ENCODE data around the gene COA3. TPM values are rescaled to one million over a fixed set of nuclear protein-coding genes. Genes with fewer than 3 reads are reported as not detected.
A peak's percentile ranks its signal among the peaks of the same experiment; 100 is the strongest.

Gene COA3
- total and polyA plus RNA-seq, 7 donors: 73.4 to 382 (median 100) TPM

DNA sequence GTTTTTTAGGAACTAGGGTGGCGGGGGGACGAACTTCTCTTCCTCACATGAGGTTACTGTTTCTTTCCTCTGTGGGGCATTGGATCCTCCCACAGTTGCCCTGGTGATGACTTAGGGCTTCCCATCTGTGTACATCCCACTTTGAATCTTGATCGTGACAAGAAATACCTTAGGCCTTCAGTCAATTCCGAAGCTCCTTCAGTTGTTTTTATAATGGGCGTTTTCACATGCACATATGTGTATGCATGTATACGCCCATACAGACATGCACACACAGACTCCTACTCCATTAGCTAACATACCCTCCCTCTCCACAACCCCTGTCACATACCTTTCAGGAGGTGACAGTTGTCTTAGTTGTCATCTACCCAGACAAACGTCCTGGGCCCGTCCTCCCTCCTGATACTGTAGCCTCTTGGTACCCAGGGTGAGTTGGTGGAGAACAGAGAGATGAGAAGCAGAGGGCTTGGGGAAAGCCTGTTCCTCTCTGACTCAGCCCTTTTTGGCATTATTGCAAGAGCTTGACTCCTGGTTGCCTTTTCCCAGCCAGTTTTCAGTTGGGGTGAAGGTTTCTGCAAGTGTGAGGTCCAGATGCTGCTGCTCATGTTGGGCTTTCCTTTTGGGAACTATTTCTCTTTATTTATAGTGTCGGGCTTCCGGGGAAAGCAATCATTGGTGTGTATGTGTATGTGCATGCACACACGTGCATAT lies 43.6 kb upstream of the COA3 start:
- whole genome bisulfite sequencing, 2 donors: 82 to 83% methylated on average over 11 of the region's 11 CpGs
- Histone ChIP-seq H3K4me3 (no peak overlapping the region), H3K36me3 (peaks cover 30 to 87% (median 59%) of the 10 kb centered on the region in 4 donors), H3K9me3 (no peaks in the 10 kb centered on the region), H3K27ac (no peak overlapping the region), H3K27me3 (no peaks in the 10 kb centered on the region), H3K4me1 (peaks cover 0 to 4% (median 0%) of the 10 kb centered on the region in 4 donors)
- intact Hi-C loops (cut with DNase I): loop anchor here (5.0 kb wide), 1 partner anchor 155 kb away; the partner anchor contains the start of gene RPL27
- no peak for DNase-seq
- no peak for TF ChIP-seq POLR2AphosphoS5 (IDR thresholded peaks at IDR 0.05)
- no peak for TF ChIP-seq CTCF (IDR thresholded peaks at IDR 0.05)
- TF ChIP-seq EP300 (IDR thresholded peaks at IDR 0.05): no peak
- TF ChIP-seq POLR2A (IDR thresholded peaks at IDR 0.05): no peak

DNA sequence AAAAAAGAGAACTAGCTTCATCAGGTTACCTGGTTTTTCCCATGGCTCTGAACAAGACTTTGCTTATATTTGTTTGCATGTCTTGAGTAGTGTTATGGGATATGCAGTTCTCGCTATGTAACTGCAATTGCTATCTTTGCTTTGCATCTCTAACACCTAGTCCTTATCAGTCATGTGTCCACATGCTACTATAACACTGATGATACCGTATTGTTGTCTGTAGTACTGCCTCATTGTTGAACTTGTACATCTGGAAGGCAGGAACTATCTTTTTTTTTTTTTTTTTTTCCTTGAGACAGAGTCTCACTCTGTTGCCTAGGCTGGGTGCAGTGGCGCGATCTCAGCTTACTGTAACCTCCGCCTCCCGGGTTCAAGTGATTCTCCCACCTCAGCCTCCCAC lies 37.2 kb upstream of the COA3 start:
- Histone ChIP-seq H3K9me3 (no peaks in the 10 kb centered on the region), H3K27me3 (no peaks in the 10 kb centered on the region), H3K4me1 (peaks cover 0 to 26% (median 16%) of the 10 kb centered on the region in 4 donors), H3K4me3 (no peak overlapping the region), H3K36me3 (peaks cover 31 to 60% (median 44%) of the 10 kb centered on the region in 4 donors), H3K27ac (no peak overlapping the region)
- 95 to 98% methylated on average over 6 of the region's 6 CpGs for WGBS, 2 donors
- DNase-seq: no peak
- TF ChIP-seq EP300 (IDR thresholded peaks at IDR 0.05) (no peak), POLR2AphosphoS5 (IDR thresholded peaks at IDR 0.05) (no peak), CTCF (IDR thresholded peaks at IDR 0.05) (no peak)
- intact Hi-C loops (cut with DNase I): no loop called here

DNA sequence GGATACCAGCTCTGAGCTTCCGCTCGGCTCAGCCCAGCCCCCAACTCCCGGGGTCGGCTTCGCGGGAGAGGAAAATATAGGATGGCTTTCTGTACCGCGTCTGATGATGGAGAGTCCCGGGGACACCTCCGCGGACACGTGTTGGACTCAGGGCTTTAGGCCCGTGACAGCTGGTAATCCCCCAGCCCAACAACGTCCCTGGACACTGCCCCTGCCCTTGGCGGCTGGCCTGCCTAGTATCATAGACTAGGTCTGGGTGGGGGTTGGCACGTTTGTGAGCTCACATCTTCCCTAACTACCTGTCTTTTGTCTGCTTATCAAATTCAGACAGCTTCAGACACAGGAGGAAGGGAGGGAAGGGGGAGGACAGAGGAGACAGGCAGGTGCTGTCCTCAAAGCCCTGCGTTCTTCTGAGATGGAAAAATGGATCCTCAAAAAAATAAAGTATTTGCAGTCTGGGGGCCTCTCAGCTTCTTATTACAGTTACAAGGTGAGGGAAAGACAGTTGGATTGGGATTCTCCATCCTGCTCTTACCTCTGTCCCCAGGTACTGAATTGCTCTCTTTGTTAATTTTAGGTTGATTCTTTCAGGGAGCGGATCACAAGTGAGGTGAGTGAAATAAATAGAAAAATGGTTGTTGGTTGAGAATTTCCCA lies 35.4 kb upstream of the COA3 start:
- H3K4me1 ChIP-seq: peaks cover 0 to 26% (median 16%) of the 10 kb centered on the region in 4 donors
- H3K9me3 ChIP-seq: no peaks in the 10 kb centered on the region
- intact Hi-C loops (cut with DNase I): no loop called here
- H3K4me3 ChIP-seq: peak overlapping the region; percentile 67 to 88 (median 84)
- H3K36me3 ChIP-seq: peaks cover 27 to 42% (median 29%) of the 10 kb centered on the region in 4 donors
- TF ChIP-seq CTCF (IDR thresholded peaks at IDR 0.05): no peak
- TF ChIP-seq EP300 (IDR thresholded peaks at IDR 0.05): no peak
- TF ChIP-seq POLR2A (IDR thresholded peaks at IDR 0.05): no peak
- no peak for TF ChIP-seq POLR2AphosphoS5 (IDR thresholded peaks at IDR 0.05)
- no peak for DNase-seq
- peak overlapping the region; percentile 83 to 94 (median 86) for H3K27ac ChIP-seq
- no peaks in the 10 kb centered on the region for H3K27me3 ChIP-seq
- 6% methylated on average over 18 of the region's 18 CpGs for WGBS, 2 donors

DNA sequence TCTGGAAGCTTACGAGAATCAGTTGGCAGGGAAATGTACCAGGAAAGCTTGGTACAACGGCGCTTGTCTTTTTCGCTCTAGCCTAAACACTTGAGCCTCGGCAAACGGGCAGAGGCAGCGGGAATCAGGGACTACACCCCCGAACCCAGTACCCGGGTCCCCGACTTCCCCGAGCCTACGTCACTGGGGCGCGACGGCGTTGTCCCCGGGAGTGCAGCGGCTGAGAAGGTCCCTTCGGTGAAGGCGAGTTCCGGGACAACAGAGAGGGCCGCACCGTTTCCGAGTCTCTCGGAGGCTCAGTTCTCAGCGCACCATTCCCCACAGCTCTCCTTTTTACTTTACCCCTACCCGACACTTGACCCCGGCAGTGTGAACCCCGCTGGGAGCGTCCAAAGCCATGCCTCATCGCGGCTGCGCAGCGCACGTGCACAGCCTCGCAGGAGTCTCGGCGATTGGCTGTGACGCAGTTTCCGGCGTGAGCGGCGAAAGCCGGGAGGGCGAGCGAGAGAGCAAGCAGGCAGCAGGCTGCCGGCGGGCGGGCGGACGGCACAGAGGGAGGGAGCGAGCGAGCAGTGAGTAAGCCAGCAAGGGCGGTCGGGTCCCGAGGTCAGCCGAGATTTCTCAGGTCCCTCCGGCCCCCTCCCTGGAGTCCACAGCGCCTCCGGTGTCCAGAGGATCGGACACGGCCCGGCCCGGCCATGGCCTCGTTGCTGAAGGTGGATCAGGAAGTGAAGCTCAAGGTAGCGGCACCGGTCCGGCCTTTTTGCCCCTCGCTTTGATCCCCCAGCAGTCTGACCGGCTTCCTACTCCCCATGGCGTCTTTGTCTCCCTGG lies 34.6 kb upstream of the COA3 start, which contains the start of gene PSME3:
TSS of gene PSME3 (plus strand) at position 464 of the 833 bp plus-strand sequence. CDS start at position 699, 235 bp downstream.
- 0% methylated on average over 71 of the region's 71 CpGs for WGBS, 2 donors
- TF ChIP-seq POLR2A (IDR thresholded peaks at IDR 0.05): peak; percentile 92 to 96
- TF ChIP-seq EP300 (IDR thresholded peaks at IDR 0.05): no peak
- TF ChIP-seq CTCF (IDR thresholded peaks at IDR 0.05): peak in 1 of 4 experiments; percentile 2
- TF ChIP-seq POLR2AphosphoS5 (IDR thresholded peaks at IDR 0.05): peak; percentile 98 to 99 (median 99)
- Histone ChIP-seq H3K36me3 (peaks cover 20 to 34% (median 21%) of the 10 kb centered on the region in 4 donors), H3K4me1 (peaks cover 0 to 26% (median 16%) of the 10 kb centered on the region in 4 donors), H3K27me3 (no peaks in the 10 kb centered on the region), H3K4me3 (peak within 1 kb of the TSS; percentile 67 to 88 (median 84)), H3K27ac (peak within 1 kb of the TSS; percentile 83 to 94 (median 86)), H3K9me3 (no peaks in the 10 kb centered on the region)
- DNase-seq: peak; percentile 94
- intact Hi-C loops (cut with DNase I): no loop called here

All from sigmoid colon (tissue), 7 donors.